ENCODE results near the gene PEX14. TPM values are rescaled to one million over a fixed set of nuclear protein-coding genes. Genes with fewer than 3 reads are reported as not detected.

The PEX14 gene
- total RNA-seq, 1 donor from 2014 or later: 21.6 TPM

DNA sequence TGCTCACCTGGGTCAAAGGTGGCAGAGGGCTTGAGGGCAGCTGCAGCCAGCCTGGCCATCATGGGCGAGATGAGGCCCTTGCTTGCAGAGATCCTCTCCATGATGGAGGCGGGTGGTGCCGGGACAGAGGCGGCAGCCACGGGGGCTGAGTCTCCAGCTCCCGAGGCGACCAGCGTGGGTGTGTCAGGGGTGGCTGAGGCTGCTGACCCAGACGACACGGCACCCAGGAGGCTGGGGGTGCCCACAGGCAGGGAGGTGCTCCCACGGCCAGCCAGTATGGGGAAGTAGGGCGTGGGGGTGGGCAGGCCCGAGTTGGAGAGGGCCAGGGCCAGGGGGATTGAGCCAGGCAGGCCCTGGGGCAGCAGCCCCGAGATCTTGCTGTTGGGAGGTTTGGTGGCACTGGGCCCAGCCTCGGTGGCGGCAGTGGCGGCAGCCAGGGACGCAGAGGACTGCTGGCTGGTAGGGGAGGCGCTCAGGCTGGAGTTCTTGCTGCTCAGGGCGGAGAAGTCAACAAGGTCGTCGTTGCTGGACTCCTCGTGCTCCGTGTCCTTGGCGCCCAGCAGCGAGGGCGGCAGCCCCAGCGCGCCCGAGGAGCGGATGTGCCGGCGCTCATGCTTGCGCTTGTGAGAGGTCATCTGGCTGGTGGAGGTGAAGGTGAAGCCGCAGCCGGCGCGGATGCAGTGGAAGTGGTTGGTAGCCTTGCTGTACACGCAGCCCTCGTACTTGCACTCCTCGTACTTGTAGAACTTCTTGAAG, 178.8 kb downstream of the PEX14 start:
- Histone ChIP-seq H3K4me1 (no peaks in the 10 kb centered on the region), H3K4me3 (no peak overlapping the region), H3K36me3 (peaks cover 0 to 15% of the 10 kb centered on the region in 2 donors), H3K27me3 (no peaks in the 10 kb centered on the region), H3K9me3 (no peaks in the 10 kb centered on the region), H3K27ac (no peak overlapping the region)
- TF ChIP-seq, protein P1, sequence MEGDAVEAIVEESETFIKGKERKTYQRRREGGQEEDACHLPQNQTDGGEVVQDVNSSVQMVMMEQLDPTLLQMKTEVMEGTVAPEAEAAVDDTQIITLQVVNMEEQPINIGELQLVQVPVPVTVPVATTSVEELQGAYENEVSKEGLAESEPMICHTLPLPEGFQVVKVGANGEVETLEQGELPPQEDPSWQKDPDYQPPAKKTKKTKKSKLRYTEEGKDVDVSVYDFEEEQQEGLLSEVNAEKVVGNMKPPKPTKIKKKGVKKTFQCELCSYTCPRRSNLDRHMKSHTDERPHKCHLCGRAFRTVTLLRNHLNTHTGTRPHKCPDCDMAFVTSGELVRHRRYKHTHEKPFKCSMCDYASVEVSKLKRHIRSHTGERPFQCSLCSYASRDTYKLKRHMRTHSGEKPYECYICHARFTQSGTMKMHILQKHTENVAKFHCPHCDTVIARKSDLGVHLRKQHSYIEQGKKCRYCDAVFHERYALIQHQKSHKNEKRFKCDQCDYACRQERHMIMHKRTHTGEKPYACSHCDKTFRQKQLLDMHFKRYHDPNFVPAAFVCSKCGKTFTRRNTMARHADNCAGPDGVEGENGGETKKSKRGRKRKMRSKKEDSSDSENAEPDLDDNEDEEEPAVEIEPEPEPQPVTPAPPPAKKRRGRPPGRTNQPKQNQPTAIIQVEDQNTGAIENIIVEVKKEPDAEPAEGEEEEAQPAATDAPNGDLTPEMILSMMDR (IDR thresholded peaks at IDR 0.05): no peak
- TF ChIP-seq POLR2A (IDR thresholded peaks at IDR 0.05) (no peak), POLR2AphosphoS5 (IDR thresholded peaks at IDR 0.05; ENCODE audit: insufficient read depth in 1 of 2, low read depth in 1 of 2) (no peak)
- no peak for DNase-seq (ENCODE audit: extremely low spot score in 2 of 2)
- intact Hi-C loops (cut with DNase I): no loop called here

DNA sequence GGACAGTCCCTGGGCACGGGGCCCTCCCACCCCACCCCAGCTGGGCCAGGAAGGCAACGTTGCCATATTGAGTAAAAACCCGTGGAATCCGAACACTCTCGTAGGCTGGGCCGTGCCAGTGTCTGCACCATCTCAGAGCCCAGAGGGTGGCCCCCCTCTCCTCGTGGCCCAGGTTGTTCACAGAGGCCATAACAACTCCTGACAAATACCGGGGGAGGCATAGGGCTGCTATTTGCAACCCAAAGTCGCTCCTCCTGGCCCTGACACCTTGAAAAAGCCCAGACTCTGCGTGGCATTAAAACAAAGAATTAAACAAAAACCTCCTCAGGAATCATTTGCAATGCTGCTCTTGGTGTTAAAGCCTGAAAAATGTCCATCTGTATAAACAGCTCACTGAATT, 180.3 kb downstream of the PEX14 start:
- peaks cover 0 to 16% of the 10 kb centered on the region in 2 donors for H3K36me3 ChIP-seq
- no peak for DNase-seq (ENCODE audit: extremely low spot score in 2 of 2)
- intact Hi-C loops (cut with DNase I): no loop called here

DNA sequence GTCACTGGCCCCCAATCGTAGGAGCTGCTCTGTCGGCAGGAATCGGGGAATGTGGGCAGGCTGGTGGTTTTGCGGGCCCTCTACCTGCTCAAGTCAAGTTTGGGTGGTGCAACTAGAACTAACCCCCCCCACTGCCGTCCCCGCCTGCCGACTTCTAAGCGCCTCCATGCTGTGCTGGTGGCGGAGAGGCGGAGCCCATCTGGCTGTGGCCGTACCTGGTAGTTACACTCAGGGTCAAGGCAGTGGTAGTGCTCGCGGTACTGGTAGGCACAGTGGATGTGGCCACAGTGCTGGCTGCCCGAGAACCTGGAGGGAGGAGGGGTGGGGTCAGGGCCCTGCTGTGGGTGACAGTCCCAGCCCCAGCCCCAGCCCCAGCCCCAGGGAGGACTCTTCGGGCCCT, 181.7 kb downstream of the PEX14 start:
- intact Hi-C loops (cut with DNase I): no loop called here
- Histone ChIP-seq H3K9me3 (no peaks in the 10 kb centered on the region), H3K36me3 (peaks cover 0 to 16% of the 10 kb centered on the region in 2 donors), H3K4me3 (no peak overlapping the region), H3K27ac (no peak overlapping the region), H3K27me3 (no peaks in the 10 kb centered on the region), H3K4me1 (no peaks in the 10 kb centered on the region)
- DNase-seq (ENCODE audit: extremely low spot score in 2 of 2): no peak
- no peak for TF ChIP-seq POLR2AphosphoS5 (IDR thresholded peaks at IDR 0.05; ENCODE audit: insufficient read depth in 1 of 2, low read depth in 1 of 2)

More for the DNA sequence above, 180.3 kb downstream of the PEX14 start:
- Histone ChIP-seq H3K27ac (no peak overlapping the region), H3K9me3 (no peaks in the 10 kb centered on the region), H3K4me3 (no peak overlapping the region), H3K27me3 (no peaks in the 10 kb centered on the region), H3K4me1 (no peaks in the 10 kb centered on the region)
- TF ChIP-seq, protein P1 (IDR thresholded peaks at IDR 0.05): no peak
- TF ChIP-seq POLR2AphosphoS5 (IDR thresholded peaks at IDR 0.05; ENCODE audit: insufficient read depth in 1 of 2, low read depth in 1 of 2): no peak
- TF ChIP-seq POLR2A (IDR thresholded peaks at IDR 0.05): no peak

DNA sequence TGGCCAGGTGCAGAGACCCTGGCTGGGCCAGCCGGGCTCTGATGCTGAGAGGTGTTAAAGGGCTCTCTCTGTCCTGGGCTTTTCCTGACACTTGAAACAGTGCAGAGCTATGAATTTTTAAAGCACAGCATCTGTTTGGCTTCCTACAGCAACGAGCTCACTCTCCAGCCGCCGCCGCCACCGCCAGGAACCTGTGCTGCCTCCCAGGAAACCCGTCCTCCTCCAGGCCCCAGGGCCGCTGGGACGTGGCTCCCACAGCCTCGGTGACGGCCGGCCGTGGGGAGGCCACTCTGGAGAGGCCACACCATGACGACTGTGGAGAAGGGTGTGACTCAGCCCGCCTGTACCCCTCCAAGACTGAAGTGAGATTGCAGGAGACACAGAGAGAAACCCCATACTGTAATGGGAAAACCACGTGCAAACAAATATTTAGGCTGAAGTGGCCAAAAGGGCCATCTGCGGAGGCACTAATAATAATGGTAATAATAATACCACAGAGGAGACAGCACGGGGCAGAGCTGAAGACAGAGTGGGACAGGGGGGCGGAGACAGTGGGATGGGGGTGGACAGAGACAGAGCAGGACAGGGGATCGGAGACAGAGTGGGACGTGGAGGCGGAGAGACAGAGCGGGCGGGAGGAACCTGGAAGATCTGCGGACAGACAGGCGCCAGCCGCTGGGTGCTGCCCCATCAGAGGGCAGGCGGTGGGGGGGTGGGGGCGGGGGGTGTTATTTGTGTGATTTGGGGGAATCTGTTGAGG, 182.5 kb downstream of the PEX14 start:
- TF ChIP-seq POLR2A (IDR thresholded peaks at IDR 0.05) (no peak), POLR2AphosphoS5 (IDR thresholded peaks at IDR 0.05; ENCODE audit: insufficient read depth in 1 of 2, low read depth in 1 of 2) (no peak)
- TF ChIP-seq, protein P1 (IDR thresholded peaks at IDR 0.05): no peak
- intact Hi-C loops (cut with DNase I): no loop called here
- H3K27me3 ChIP-seq: no peaks in the 10 kb centered on the region
- H3K4me1 ChIP-seq: no peaks in the 10 kb centered on the region
- no peak overlapping the region for H3K27ac ChIP-seq
- no peaks in the 10 kb centered on the region for H3K9me3 ChIP-seq
- DNase-seq (ENCODE audit: extremely low spot score in 2 of 2): no peak
- H3K4me3 ChIP-seq: no peak overlapping the region
- H3K36me3 ChIP-seq: peaks cover 0 to 16% of the 10 kb centered on the region in 2 donors

DNA sequence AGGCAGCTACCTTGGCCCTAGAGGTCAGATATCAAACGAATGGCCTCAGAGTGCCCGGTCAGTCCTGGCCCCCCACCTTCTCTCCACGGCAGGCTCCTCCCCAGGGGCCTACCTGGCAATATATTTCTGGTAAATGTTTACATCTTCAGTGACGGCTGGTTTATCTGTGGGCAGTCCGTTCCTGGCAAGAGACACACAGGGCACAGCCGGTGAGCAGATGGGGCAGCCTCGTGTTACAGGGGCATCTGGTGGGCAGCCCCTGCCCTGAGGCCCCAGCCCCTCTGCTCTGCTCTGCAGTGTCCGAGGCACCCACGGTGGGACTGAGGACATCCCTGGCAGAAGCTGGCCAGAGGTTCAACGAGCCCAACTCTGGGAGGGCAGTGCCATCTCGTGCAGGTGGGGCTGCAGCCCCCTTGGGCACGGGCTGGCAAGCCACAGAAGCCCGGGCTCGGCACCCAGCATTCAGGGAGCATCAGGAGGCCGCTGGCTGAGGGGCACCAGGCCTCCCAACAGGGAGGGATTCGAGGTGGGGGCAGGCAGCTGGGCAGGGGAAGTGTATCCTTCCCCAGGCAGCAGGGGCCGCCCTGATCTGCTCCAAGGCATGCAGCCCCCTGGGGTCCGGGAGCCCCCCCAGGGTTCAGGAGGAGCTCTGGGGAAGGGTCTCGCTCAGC, 183.8 kb downstream of the PEX14 start:
- Histone ChIP-seq H3K4me3 (no peak overlapping the region), H3K9me3 (no peaks in the 10 kb centered on the region), H3K36me3 (peaks cover 0 to 16% of the 10 kb centered on the region in 2 donors), H3K27me3 (no peaks in the 10 kb centered on the region), H3K27ac (no peak overlapping the region), H3K4me1 (no peaks in the 10 kb centered on the region)
- DNase-seq (ENCODE audit: extremely low spot score in 2 of 2): no peak
- TF ChIP-seq, protein P1 (IDR thresholded peaks at IDR 0.05): no peak
- no peak for TF ChIP-seq POLR2A (IDR thresholded peaks at IDR 0.05)
- TF ChIP-seq POLR2AphosphoS5 (IDR thresholded peaks at IDR 0.05; ENCODE audit: insufficient read depth in 1 of 2, low read depth in 1 of 2): no peak
- intact Hi-C loops (cut with DNase I): loop anchor here (1.0 kb wide), 1 partner anchor 33 kb away; no protein-coding TSS in a partner anchor
